HG03025 (cell line): Measurements from ENCODE around the gene WDR64.
"Not testable (repeated sequence)": the region's sequence is repeated elsewhere in the genome, so short reads cannot be mapped to it uniquely, and the experiment has no call there.

Experiments
- ATAC-seq: cut with Tn5 transposase; IDR thresholded peaks from one replicate; pipeline ENCODE4 v1.9.1; 2021; ENCODE audit warnings: mild to moderate bottlenecking, moderate library complexity; ENCODE audit not compliant: unreplicated experiment, low FRiP score

WDR64 gene

DNA sequence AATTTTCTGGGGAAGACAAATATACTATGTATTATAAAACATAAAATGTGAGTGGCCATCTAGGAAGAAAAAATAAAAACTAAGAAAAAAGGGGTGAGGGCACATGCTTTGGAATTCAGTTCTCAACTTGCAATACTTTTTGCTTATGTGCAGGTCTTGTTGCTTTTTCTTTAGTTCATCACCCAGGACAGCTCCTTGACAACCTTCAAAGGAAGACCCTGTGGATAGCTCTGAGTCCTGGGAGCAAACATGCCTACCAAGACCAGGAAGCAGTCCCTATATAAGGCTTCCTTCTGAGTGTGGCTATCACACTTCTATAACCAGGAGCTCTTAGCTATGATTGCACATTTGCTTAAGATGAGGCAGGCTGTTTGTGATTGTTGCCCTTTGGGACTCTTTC lies 78.0 kb downstream of the WDR64 start:
- ATAC-seq, result no peak

DNA sequence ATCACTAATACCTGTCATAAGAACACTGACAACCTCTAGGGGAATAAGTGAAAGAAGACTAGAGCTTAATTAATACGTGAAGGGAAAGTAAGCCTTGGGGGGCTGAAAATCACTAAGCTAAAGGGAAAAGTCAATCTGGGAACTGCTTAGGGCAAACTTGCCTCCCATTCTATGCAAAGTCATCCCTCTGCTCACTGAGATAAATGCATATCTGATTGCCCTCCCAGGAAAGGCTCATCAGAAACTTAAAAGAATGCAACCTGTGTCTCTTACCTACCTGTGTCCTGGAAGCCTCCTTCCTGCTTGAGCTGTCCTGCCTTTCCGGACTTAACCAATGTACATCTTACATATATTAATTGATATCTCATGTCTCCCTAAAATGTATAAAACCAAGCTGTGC lies 81.8 kb downstream of the WDR64 start:
- no peak for ATAC-seq

DNA sequence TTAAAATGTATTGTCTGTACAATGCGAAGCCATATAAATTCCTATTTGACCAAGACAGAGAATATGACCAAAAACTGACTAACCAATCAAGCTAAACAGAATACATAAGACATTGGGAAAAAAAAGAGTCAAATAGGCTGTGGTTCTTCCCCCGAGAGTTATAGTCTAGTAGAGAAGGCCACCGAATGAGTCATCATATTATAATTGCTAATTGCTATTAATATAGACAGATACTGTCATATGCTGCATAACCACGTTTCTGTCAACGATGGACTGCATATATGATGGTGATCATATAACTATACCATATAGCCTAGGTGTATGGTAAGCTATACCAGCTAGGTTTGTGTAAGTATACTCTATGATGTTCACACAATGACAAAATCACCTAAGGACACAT lies 82.5 kb downstream of the WDR64 start:
- ATAC-seq, result no peak

DNA sequence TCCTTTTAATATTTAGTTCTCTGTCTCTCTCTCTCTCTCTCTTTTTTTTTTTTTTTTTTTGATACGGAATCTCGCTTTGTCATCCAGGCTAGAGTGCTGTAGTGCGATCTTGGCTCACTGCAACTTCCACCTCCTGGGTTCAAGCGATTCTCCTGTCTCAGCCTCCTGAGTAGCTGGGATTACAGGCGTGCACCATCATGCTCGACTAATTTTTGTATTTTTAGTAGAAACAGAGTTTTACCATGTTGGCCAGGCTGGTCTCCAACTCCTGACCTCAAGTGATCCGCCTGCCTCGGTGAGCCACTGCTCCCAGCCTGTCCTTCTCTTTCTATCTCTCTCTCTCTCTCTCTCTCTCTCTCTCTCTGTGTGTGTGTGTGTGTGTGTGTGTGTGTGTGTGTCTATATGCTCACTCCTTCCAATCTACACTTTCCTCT lies 83.4 kb downstream of the WDR64 start:
- not testable (repeated sequence) for ATAC-seq

DNA sequence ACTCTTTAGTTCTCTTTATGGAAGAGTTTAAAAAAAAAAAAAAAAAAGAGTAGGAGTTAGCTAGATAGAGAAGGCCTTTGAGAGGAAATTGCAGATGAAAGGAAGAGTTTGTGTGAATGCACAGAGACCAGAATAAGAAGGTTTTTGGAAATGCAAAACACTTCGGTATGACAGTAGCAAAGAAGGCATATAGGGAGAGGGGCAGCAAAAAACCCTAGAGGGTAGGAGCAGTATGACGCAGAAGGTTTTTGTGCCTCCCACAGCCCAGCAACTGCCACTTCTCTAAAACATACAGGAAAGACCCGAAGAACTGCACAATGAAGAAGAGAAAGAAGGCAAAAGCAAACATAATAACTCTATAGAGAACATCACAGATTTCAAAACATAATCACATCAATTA lies 84.3 kb downstream of the WDR64 start:
- no peak for ATAC-seq

DNA sequence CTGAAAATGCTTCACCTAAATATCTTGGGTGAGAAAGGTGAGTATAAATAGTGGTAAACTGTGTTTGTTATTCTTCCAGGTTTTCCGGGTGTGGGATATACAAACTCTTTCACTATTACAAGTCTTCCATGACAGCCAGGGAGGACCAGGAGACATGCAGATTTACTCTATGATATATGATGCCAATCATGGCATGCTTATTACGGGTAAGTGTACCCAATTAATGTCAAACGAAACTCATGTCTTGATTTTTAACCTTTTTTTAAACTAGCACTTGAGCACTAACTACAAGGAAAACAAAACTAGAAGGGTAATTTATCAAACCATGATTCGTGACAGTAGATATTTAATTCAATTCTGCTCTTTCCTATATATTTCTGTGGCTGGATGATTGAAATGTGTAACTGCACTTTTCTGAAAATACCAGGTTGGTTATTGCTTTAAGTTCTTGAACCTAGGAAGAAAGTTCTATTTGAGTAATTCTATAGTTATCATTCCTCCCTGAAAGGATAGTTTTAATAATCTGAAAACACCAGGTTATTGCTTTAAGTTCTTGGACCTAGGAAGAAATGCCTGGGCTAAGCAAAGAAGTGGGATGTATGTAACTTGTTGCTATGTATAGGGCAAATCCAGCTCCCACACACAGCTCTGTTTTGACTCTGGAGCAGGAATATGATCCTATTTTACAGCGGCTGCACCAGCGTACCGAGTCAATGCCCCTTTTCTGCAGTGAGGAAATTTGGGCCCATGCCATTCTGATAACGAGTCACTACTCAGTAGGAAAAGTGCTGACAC lies 86.4 kb downstream of the WDR64 start:
- ATAC-seq, result no peak

DNA sequence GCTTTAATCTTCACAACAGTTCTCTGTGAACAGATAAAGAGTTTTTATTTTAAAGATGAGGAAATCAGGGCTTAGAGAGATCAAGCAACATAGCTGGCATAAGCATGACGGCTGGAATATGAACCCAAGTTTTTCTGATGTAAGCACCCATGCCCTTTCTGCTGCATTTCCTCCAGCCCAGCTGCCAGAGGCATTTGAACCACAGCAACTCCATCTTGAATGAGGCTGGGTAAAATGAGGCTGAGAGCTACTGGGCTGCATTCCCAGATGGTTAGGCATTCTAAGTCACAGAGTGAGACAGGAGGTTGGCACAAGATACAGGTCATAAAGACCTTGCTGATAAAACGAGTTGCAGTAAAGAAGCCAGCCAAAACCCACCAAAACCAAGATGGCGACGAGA lies 90.0 kb downstream of the WDR64 start:
- ATAC-seq, result no peak

DNA sequence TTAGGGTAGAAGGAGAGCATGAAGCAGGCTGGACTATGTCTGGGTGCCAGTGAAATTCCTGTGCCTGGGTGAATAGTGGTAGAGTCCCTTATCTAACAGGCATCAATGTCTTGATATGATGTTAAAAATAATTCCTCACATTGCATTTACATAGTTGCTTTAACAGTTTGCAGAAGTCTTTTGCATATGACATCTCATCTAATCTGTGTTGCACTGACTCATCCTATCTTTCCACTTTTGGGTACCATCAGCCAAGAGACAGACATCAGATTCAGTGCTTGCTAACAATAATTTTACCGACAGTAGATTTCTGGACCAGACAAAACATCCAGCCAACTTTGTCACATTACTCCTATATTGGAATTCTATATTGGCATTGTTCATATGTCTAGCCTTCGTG lies 92.5 kb downstream of the WDR64 start:
- no peak for ATAC-seq

DNA sequence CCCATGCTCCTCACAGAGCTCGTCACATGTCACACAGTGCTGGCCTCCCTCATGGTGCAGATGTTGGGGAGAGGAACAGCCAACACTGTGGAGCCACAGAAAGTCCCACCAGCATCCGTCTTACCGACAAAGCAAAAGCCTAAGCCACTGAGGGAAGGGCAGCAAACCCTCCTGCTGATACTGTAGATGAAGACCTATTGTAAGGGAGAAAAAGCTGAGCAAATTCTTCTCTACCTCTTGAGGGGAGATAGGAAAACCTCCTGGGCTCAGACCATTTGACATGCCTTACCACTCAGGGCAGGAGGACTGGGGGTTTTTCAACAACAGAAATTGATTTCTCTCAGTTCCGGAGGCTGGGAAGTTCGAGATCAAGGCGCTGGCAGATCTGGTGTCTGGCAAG lies 95.9 kb downstream of the WDR64 start:
- no peak for ATAC-seq

DNA sequence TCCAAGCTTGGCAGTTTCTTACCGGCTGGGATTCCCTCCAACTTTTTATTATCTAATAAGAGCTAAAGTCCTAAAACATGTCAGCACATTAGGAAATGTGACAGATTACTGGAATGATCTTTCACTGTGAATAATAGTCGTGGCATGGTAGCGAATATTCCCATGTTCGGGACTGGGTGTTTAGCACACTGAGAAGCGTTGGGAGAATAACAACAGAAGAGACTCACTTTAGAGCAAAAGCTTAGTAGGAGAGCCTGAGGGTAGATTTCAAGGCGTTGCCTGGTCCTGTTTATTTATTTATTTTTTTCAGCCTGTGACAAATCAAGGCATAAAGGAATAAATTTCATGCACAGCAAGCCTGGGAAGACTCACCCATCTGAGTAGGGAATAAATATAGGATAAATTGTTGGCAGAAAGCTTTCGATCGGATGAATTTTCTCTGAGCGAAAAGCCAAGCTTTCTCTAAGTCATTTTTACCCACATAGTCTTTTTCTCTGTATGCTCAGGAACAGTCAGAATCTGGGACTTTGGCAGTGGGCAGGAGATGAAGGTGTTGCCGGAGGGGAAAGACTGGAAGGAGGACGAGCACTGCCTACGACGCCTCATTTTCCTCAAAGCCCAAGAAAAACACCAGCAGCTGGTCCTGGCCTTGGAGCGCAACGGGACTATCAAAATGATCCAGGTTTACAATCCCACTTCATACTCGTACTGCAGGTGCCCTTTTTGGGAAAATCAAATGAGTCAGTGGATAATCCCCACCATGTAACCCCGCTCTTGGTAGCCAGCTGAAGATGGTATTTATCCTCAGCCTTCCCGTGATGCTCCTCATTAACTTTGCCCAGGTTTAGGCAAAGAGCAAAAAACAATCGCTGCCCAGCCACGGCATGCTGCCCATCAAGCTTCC lies 97.2 kb downstream of the WDR64 start:
- no peak for ATAC-seq

DNA sequence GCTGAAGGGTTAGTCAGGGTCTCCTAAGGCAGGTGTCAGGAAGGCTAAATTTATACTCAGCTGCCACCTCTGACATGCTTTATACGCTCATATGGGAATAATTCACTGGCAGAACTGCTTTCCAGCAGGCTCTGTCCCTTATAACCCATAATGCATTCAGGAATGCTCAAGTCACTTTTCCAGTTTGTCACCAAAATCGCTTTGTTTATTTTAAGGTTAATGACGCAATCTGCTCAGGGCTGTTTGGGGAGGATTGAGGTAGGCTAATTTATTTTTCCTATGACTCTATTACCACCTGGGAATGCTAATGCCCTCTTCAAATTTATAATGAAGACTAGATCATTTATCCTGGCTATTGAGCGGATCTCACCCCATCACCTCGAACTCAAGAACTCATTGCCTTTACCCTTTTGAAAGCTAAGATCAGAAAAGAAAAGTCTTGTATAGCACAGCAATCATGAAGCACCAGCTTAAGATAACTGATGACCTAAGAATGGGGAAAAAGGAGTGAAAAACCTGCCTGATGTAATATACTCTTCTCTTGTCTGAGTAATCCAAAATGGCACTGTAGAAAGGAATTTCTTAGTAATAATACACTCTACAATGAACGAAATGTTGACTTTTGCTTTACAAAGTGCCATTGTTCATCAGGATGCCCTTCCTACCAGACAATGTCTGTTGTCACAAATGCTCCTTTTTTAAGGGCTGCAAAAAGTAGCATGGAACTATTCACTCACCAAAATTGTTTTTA lies 98.0 kb downstream of the WDR64 start:
- no peak for ATAC-seq

DNA sequence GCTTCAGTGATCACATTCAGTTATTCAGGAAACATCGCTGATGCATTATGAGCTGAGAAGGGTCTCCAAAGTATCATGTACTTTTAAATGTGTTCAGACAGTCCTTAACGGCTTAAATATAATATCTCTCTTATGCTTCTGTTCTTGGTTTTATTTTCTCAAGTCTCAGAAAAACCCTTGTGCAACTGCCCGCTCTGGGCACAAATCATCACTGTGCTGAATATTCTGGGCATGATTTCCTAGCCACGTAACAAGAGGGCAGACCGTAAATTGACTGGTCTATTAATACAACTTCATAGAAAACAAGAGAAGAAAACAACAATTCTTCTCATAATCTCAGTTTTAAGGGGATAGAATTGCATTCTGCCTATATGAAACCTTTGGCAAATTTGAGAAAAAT lies 99.4 kb downstream of the WDR64 start:
- ATAC-seq, result no peak

DNA sequence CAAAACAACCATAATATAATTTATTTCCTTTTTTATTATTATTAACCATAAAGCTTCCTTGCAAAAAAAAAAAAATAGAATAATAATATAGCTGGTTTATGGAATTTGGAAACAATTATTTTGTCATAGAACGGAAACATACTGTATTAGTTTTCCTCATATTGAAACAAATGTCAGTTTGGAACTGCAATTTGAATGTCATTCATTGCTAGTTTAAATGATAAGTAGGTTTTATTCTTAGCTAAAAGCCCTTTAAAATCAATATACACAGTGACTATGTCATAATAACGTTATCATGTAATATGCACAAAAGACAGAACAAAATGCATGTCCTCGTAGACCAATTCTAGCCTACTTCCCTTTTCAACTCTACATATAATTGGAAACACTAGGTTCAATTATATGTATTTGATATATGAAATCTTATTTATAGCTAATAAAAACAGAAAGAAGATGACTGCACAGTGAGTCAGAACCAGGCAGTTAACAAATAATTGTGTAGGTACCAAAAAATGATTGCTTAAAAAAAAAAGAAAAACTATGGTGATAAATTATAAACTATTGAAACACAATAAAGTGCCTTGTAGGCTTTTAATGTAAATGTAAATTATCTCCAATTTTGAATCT lies 110.7 kb downstream of the WDR64 start:
- ATAC-seq, result no peak

DNA sequence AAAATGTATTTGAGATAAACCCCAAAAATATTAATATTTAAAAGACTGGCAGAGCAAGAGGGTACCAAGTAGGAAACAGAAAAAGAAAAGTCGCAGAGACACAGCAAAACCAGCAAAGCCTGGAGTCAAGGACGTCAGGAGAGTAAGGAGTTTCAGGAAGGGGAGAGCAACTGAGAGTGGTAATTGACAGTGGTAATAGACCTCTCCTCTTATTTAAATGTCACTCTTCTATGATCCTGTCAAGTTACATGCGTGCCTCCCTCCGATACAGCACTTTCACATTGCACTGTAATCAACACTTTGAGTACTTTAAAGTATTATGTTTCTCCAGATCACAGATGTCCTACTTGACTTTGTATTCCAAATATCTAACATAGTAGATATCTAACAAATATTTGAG lies 113.3 kb downstream of the WDR64 start:
- no peak for ATAC-seq

DNA sequence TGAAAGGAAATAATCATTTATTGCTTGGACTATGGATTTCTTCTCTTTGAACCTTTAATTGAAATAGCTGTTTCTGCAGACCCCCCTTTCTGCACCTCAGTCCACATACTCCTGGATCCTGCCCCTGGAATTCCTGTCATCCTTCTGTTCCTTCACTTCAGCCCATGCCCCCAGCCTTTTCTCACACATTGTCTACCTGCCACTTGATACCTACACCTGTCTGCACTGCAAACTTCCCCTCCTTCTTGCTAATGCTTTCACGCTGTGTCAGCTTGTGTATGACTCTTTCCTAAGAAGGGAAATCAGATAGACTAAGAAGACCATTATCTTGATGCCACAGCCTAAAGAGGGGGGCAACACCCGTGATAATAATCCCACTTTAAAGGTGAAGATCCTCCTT lies 115.7 kb downstream of the WDR64 start:
- ATAC-seq, result no peak

DNA sequence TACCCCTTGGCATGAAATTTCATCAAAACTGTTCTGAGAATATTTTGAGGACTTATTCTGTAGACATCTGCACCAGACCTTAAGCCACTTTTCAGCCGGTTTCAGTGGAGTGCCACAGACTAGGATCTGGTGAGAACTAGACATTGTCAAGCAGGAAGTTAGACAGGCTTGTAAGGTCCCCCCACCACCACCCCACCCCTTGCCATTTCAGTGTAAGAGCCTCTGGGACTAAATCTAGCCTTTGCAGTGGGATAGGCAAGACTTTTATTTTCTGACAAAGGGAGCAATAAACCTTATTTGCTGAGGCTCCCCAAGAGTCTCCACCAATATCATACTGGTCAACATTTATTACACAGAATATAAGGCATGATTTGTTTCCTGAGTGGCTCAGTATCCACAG lies 118.0 kb downstream of the WDR64 start:
- no peak for ATAC-seq

DNA sequence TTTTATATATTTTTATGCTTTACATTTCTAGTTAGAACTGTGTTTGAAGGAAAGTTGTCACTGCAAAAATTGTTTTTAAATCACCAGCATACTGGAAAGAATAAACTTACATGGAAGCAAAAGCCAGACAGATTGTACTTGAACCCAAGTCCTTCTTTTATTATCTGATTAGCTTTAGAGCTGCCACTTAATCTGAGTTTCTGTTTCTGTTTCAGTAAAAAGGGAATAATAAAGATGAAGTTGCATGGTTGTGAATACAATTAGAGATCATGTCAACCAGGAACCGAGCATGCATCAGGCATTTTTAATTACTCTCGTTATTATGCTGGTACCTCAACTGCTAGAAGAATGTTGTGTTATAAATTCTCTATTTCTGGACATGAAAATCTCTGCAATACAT lies 119.0 kb downstream of the WDR64 start:
- no peak for ATAC-seq

DNA sequence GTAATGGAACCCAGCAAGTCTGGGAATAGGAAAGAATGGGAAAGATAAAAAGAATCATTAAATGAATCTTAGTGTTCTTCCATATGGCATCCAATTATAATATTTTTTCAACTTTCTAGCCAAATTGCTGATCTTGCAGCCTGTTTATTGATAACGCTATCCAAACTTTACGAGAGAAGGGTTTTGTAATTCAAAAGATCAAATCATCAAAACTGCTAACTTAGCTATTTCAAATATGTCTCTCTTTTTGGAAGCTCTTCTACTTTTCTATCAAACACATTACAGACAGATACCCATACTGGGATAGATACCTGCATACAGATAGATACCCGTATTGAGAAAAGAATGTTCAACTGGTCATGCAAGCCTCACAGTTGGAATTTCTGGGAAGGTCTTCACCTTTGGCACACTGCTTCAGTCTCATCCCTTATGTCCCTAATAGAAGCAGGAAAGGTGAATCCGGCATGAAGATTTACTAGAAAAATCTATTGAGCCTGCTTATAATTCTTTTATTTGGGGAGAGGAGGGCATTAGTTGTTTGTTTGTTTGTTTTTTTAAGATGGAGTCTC lies 120.9 kb downstream of the WDR64 start:
- ATAC-seq, result no peak

DNA sequence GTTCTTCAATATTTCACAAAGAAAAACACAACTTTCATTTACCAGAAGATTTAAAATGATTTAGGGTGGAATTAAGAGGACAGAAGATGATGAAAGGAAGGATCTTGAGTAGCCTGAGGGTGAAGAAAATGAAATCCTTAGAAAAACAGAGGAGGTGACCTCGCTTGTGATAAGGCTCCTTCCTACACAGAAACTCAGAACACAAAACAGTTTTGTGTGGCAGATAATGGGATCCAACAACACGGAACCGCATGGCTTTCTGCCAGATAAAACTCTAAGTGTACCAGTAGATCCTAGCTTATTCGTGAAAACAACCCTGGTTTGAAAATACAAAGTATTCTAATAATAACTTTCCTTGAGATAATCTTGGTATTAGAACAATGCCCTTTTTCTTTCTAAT lies 121.9 kb downstream of the WDR64 start:
- ATAC-seq, result no peak

DNA sequence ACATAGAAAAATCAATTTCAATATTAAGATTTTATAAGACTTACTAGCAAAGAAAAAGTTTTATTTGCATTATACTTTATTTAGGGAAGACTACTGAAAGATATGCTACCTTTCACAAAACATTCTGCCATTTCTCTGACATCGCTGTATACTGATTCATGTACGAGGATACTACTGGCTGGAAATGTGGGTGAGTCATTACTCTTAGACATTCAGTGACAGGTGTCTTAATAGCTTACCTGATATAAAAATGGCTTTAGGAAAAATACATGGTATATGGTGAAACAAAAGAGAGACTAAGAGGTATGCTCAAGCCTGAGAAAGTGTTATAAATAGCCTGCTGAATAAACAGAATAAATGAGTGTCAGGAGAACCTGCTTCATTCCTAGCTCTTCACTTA lies 122.9 kb downstream of the WDR64 start:
- no peak for ATAC-seq
